MG63 (cell line): ENCODE results near the gene GALNT14. TPM values are rescaled to one million over a fixed set of nuclear protein-coding genes. Genes with fewer than 3 reads are reported as not detected.

Source experiments
- DNase-seq: peaks from one replicate; pipeline ENCODE4 v3.0.0-alpha.2; 2020
- H3K27me3 ChIP-seq: fragments of 250-450 bp; sonication (Bioruptor Pico); 2 replicates; pipeline ENCODE4 v1.5.1; 2020; ENCODE audit warnings: mild to moderate bottlenecking, moderate library complexity
- H3K36me3 ChIP-seq: fragments of 250-450 bp; sonication (Bioruptor Pico); 2 replicates; pipeline ENCODE4 v1.5.1; 2020; ENCODE audit warnings: mild to moderate bottlenecking, moderate library complexity
- H3K4me3 ChIP-seq: fragments of 250-450 bp; sonication (Bioruptor Pico); 2 replicates; pipeline ENCODE4 v1.5.1; 2020; ENCODE audit warnings: mild to moderate bottlenecking, moderate library complexity
- H3K9me3 ChIP-seq: fragments of 250-450 bp; sonication (Bioruptor Pico); 2 replicates; pipeline ENCODE4 v1.5.1; 2020; ENCODE audit warnings: mild to moderate bottlenecking, moderate library complexity
- total RNA-seq: library from RNA; depleted of rRNA; stranded (reverse); fragments of >200 nt; shearing (Covaris generic); gene quantifications from 2 replicates; pipeline ENCODE4 v1.2.3, GENCODE V29; 2014; ENCODE audit warnings: low replicate concordance

The GALNT14 gene
- total RNA-seq, 1 experiment from 2014 or later, result 3.9 TPM

GRCh38 chr2:30986231-30986580 lies 152.0 kb downstream of the GALNT14 start:
- Histone ChIP-seq H3K36me3 (no peaks in the 10 kb centered on the region), H3K4me3 (no peak overlapping the region), H3K27me3 (no peaks in the 10 kb centered on the region), H3K9me3 (no peaks in the 10 kb centered on the region)
- no peak for DNase-seq

- Histone ChIP-seq H3K36me3 (no peaks in the 10 kb centered on the region), H3K27me3 (no peaks in the 10 kb centered on the region), H3K4me3 (no peak overlapping the region), H3K9me3 (no peaks in the 10 kb centered on the region)
- DNase-seq, result no peak
Observed at GRCh38 chr2:30985493-30986230, 152.6 kb downstream of the GALNT14 start.

GRCh38 chr2:30984148-30984547 lies 154.1 kb downstream of the GALNT14 start:
- DNase-seq, result no peak
- no peaks in the 10 kb centered on the region for H3K27me3 ChIP-seq
- H3K4me3 ChIP-seq, result no peak overlapping the region
- no peaks in the 10 kb centered on the region for H3K36me3 ChIP-seq
- no peaks in the 10 kb centered on the region for H3K9me3 ChIP-seq

GRCh38 chr2:30981510-30981909 lies 156.7 kb downstream of the GALNT14 start:
- Histone ChIP-seq H3K27me3 (no peaks in the 10 kb centered on the region), H3K9me3 (no peaks in the 10 kb centered on the region), H3K36me3 (no peaks in the 10 kb centered on the region), H3K4me3 (no peak overlapping the region)
- no peak for DNase-seq

GRCh38 chr2:30981096-30981495 lies 157.1 kb downstream of the GALNT14 start:
- Histone ChIP-seq H3K36me3 (no peaks in the 10 kb centered on the region), H3K9me3 (no peaks in the 10 kb centered on the region), H3K4me3 (no peak overlapping the region), H3K27me3 (no peaks in the 10 kb centered on the region)
- no peak for DNase-seq

- no peaks in the 10 kb centered on the region for H3K9me3 ChIP-seq
- H3K36me3 ChIP-seq, result no peaks in the 10 kb centered on the region
- no peak overlapping the region for H3K4me3 ChIP-seq
- DNase-seq, result peak; percentile 93
- no peaks in the 10 kb centered on the region for H3K27me3 ChIP-seq
Observed at GRCh38 chr2:30979822-30980245, 158.4 kb downstream of the GALNT14 start.

GRCh38 chr2:30978854-30979253 lies 159.4 kb downstream of the GALNT14 start:
- no peaks in the 10 kb centered on the region for H3K36me3 ChIP-seq
- DNase-seq, result no peak
- H3K4me3 ChIP-seq, result no peak overlapping the region
- H3K9me3 ChIP-seq, result no peaks in the 10 kb centered on the region
- no peaks in the 10 kb centered on the region for H3K27me3 ChIP-seq

GRCh38 chr2:30978044-30978443 lies 160.2 kb downstream of the GALNT14 start:
- H3K4me3 ChIP-seq, result no peak overlapping the region
- H3K27me3 ChIP-seq, result no peaks in the 10 kb centered on the region
- no peak for DNase-seq
- H3K9me3 ChIP-seq, result no peaks in the 10 kb centered on the region
- no peaks in the 10 kb centered on the region for H3K36me3 ChIP-seq

- no peaks in the 10 kb centered on the region for H3K36me3 ChIP-seq
- no peak overlapping the region for H3K4me3 ChIP-seq
- no peaks in the 10 kb centered on the region for H3K27me3 ChIP-seq
- no peak for DNase-seq
- no peaks in the 10 kb centered on the region for H3K9me3 ChIP-seq
Observed at GRCh38 chr2:30975156-30975555, 163.1 kb downstream of the GALNT14 start.

GRCh38 chr2:30974554-30974953 lies 163.7 kb downstream of the GALNT14 start:
- Histone ChIP-seq H3K27me3 (no peaks in the 10 kb centered on the region), H3K9me3 (no peaks in the 10 kb centered on the region), H3K4me3 (no peak overlapping the region), H3K36me3 (no peaks in the 10 kb centered on the region)
- DNase-seq, result no peak

GRCh38 chr2:30974092-30974491 lies 164.1 kb downstream of the GALNT14 start:
- no peaks in the 10 kb centered on the region for H3K36me3 ChIP-seq
- H3K9me3 ChIP-seq, result no peaks in the 10 kb centered on the region
- H3K4me3 ChIP-seq, result no peak overlapping the region
- DNase-seq, result no peak
- H3K27me3 ChIP-seq, result no peaks in the 10 kb centered on the region

GRCh38 chr2:30971231-30972025 lies 166.8 kb downstream of the GALNT14 start:
- DNase-seq, result no peak
- no peaks in the 10 kb centered on the region for H3K36me3 ChIP-seq
- no peaks in the 10 kb centered on the region for H3K27me3 ChIP-seq
- no peaks in the 10 kb centered on the region for H3K9me3 ChIP-seq
- H3K4me3 ChIP-seq, result no peak overlapping the region

GRCh38 chr2:30968660-30969397 lies 169.4 kb downstream of the GALNT14 start:
- Histone ChIP-seq H3K9me3 (no peaks in the 10 kb centered on the region), H3K36me3 (no peaks in the 10 kb centered on the region), H3K4me3 (no peak overlapping the region), H3K27me3 (no peaks in the 10 kb centered on the region)
- DNase-seq, result no peak

GRCh38 chr2:30966786-30967185 lies 171.5 kb downstream of the GALNT14 start:
- no peak for DNase-seq
- Histone ChIP-seq H3K9me3 (no peaks in the 10 kb centered on the region), H3K27me3 (no peaks in the 10 kb centered on the region), H3K36me3 (no peaks in the 10 kb centered on the region), H3K4me3 (no peak overlapping the region)

GRCh38 chr2:30965022-30965531 lies 173.2 kb downstream of the GALNT14 start:
- no peak overlapping the region for H3K4me3 ChIP-seq
- no peaks in the 10 kb centered on the region for H3K27me3 ChIP-seq
- DNase-seq, result no peak
- H3K9me3 ChIP-seq, result no peaks in the 10 kb centered on the region
- H3K36me3 ChIP-seq, result no peaks in the 10 kb centered on the region

- peaks cover 4% of the 10 kb centered on the region; the same call in 1 of the 2 replicates for H3K27me3 ChIP-seq
- H3K4me3 ChIP-seq, result no peak overlapping the region
- DNase-seq, result no peak
- H3K9me3 ChIP-seq, result no peaks in the 10 kb centered on the region
- H3K36me3 ChIP-seq, result no peaks in the 10 kb centered on the region
Observed at GRCh38 chr2:30964334-30965005, 173.8 kb downstream of the GALNT14 start.

GRCh38 chr2:30963184-30963583 lies 175.1 kb downstream of the GALNT14 start:
- H3K4me3 ChIP-seq, result no peak overlapping the region
- H3K27me3 ChIP-seq, result peaks cover 6% of the 10 kb centered on the region; the same call in 1 of the 2 replicates
- no peaks in the 10 kb centered on the region for H3K9me3 ChIP-seq
- no peaks in the 10 kb centered on the region for H3K36me3 ChIP-seq
- no peak for DNase-seq
